ENCODE results near the gene LGR5. TPM values are rescaled to one million over a fixed set of nuclear protein-coding genes. Genes with fewer than 3 reads are reported as not detected.
A peak's percentile ranks its signal among the peaks of the same experiment; 100 is the strongest.

Gene LGR5
- total RNA-seq, 1 donor from 2014 or later: 0.32 TPM

DNA sequence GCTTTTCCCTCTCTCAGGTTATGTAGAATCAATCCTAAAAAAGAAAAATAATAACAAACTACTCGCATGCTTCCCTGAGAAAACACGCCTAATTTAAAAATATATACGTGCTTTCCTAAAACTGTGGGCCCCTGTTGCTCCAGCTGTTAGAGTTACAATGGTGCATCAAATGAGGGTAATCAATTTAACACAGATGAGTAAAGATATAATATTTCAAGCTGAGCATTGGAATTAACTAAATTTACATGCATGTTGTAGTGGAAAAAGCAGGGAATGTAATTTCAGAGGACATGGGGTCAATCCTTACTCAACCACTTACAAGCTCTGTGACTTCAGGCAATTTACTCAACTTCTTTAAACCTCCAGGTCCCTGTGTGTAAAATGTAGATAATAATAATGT is 22.4 kb upstream of the LGR5 start:
- no peak overlapping the region for H3K27ac ChIP-seq (ENCODE audit: low read depth, low read length)
- no peak overlapping the region for H2AFZ ChIP-seq (ENCODE audit: low read depth, low read length)
- H4K20me1 ChIP-seq (ENCODE audit: insufficient read depth, low read length): no peaks in the 10 kb centered on the region
- no peak for TF ChIP-seq EZH2 (IDR thresholded peaks at IDR 0.05; ENCODE audit: insufficient read depth, low read length)
- TF ChIP-seq, protein P1, sequence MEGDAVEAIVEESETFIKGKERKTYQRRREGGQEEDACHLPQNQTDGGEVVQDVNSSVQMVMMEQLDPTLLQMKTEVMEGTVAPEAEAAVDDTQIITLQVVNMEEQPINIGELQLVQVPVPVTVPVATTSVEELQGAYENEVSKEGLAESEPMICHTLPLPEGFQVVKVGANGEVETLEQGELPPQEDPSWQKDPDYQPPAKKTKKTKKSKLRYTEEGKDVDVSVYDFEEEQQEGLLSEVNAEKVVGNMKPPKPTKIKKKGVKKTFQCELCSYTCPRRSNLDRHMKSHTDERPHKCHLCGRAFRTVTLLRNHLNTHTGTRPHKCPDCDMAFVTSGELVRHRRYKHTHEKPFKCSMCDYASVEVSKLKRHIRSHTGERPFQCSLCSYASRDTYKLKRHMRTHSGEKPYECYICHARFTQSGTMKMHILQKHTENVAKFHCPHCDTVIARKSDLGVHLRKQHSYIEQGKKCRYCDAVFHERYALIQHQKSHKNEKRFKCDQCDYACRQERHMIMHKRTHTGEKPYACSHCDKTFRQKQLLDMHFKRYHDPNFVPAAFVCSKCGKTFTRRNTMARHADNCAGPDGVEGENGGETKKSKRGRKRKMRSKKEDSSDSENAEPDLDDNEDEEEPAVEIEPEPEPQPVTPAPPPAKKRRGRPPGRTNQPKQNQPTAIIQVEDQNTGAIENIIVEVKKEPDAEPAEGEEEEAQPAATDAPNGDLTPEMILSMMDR (IDR thresholded peaks at IDR 0.05; ENCODE audit: insufficient read depth, low read depth, low read length): no peak
- FAIRE-seq (no peak), DNase-seq (ENCODE audit: low read depth) (no peak)
- H3K27me3 Mint-ChIP-seq (ENCODE audit: low read depth, unreplicated experiment): peaks cover 2% of the 10 kb centered on the region
- no peaks in the 10 kb centered on the region for H3K36me3 ChIP-seq (ENCODE audit: insufficient read depth, low read length)
- no peak overlapping the region for H3K4me3 Mint-ChIP-seq (ENCODE audit: unreplicated experiment)
- no peaks in the 10 kb centered on the region for H3K27me3 ChIP-seq (ENCODE audit: insufficient read depth, low read length)
- H3K36me3 Mint-ChIP-seq (ENCODE audit: low read depth, unreplicated experiment): no peaks in the 10 kb centered on the region
- no peaks in the 10 kb centered on the region for H3K4me1 Mint-ChIP-seq (ENCODE audit: low read depth, unreplicated experiment)
- no peak overlapping the region for H3K9ac ChIP-seq (ENCODE audit: low read length)
- no peak overlapping the region for H3K27ac Mint-ChIP-seq (ENCODE audit: unreplicated experiment)
- no peaks in the 10 kb centered on the region for H3K79me2 ChIP-seq (ENCODE audit: insufficient read depth, low read length)
- no peak overlapping the region for H3K4me2 ChIP-seq (ENCODE audit: low read length)
- H3K4me3 ChIP-seq (ENCODE audit: insufficient read depth, low read depth, low read length): no peak overlapping the region
- H3K4me1 ChIP-seq (ENCODE audit: insufficient read depth, low read length): no peaks in the 10 kb centered on the region
- H3K9me3 Mint-ChIP-seq (ENCODE audit: unreplicated experiment): peaks cover 13% of the 10 kb centered on the region
- peaks cover 4% of the 10 kb centered on the region for H3K9me3 ChIP-seq (ENCODE audit: insufficient read depth, low read depth, low read length)

DNA sequence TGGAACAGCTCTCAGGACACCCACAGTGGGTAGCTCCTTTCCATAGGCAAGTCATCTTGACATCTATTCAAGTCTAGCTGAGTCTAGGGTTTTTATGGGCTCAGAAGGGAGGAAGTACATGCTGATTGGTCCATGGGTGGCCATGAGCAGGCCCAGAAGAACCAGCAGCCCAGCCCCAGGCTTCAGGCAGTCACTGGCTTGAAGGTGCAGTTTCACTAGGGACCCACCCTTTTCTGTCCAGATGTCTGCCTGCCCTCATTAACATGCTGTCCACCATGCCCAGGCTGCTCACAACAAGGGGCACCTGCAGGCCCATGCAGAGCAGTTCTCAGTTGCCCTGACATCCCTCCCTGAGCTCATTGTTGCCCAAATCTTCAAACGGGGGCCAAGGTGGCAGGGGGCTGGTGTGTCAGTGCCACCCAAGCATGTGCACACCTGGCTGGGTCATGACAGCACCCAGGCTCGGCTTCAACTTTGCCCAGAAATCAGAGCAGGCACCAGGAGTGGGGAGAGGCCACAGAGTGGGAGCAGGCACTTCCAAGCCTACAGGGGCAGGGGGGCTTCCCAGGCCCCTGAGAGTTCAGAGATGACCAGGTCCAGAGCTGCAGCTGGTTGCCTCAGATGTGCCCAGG is 18.7 kb upstream of the LGR5 start:
- Histone ChIP-seq H3K9ac (ENCODE audit: low read length) (no peak overlapping the region), H3K27me3 (ENCODE audit: insufficient read depth, low read length) (no peaks in the 10 kb centered on the region), H3K4me1 (ENCODE audit: insufficient read depth, low read length) (no peaks in the 10 kb centered on the region), H3K36me3 (ENCODE audit: insufficient read depth, low read length) (no peaks in the 10 kb centered on the region), H4K20me1 (ENCODE audit: insufficient read depth, low read length) (no peaks in the 10 kb centered on the region), H3K4me3 (ENCODE audit: insufficient read depth, low read depth, low read length) (no peak overlapping the region), H3K9me3 (ENCODE audit: insufficient read depth, low read depth, low read length) (peaks cover 4% of the 10 kb centered on the region), H3K79me2 (ENCODE audit: insufficient read depth, low read length) (no peaks in the 10 kb centered on the region), H3K4me2 (ENCODE audit: low read length) (no peak overlapping the region), H2AFZ (ENCODE audit: low read depth, low read length) (no peak overlapping the region), H3K27ac (ENCODE audit: low read depth, low read length) (no peak overlapping the region)
- DNase-seq (ENCODE audit: low read depth) (no peak), FAIRE-seq (no peak)
- Mint-ChIP-seq H3K27ac (ENCODE audit: unreplicated experiment) (no peak overlapping the region), H3K9me3 (ENCODE audit: unreplicated experiment) (no peaks in the 10 kb centered on the region), H3K4me1 (ENCODE audit: low read depth, unreplicated experiment) (no peaks in the 10 kb centered on the region), H3K27me3 (ENCODE audit: low read depth, unreplicated experiment) (peaks cover 10% of the 10 kb centered on the region), H3K36me3 (ENCODE audit: low read depth, unreplicated experiment) (no peaks in the 10 kb centered on the region), H3K4me3 (ENCODE audit: unreplicated experiment) (no peak overlapping the region)
- TF ChIP-seq, protein P1 (IDR thresholded peaks at IDR 0.05; ENCODE audit: insufficient read depth, low read depth, low read length): no peak
- TF ChIP-seq EZH2 (IDR thresholded peaks at IDR 0.05; ENCODE audit: insufficient read depth, low read length): no peak

DNA sequence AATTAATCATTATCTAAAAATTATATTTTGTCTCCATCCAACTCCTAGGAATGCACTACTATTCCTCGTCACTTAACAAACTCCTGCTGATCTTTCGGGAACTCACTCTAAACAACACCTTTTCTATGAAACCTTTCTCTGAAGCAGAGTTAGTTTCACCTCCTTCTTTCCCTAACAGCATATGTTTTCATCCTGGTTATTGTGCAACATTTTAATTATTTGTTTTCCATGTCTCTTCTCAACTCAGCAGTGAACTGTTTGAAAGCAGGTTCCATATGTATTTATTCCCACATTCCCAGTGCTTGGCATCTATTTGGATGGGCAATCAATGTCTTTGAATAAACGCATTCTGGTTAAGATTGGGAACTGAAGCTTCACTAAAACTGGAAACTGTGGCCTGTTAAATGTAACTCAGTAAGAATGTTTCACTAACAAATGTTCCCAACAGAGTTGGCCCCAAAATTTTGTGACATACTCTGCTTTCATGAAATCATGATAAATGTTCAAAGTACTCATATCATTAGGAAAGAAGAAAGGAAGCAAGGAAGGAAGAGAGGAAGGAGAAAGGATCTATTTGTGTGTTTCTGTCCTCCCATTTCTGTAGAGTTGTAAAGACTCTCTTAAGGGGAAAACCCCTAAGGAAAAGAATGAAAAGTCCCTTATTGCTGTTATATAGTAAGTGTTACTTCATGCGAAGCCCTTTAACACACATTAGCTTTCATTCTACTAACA is 13.9 kb upstream of the LGR5 start:
- no peak overlapping the region for H3K4me3 ChIP-seq (ENCODE audit: insufficient read depth, low read depth, low read length)
- H3K9me3 ChIP-seq (ENCODE audit: insufficient read depth, low read depth, low read length): peaks cover under 1% of the 10 kb centered on the region
- H3K27ac ChIP-seq (ENCODE audit: low read depth, low read length): peak overlapping the region; percentile 8
- DNase-seq (ENCODE audit: low read depth): no peak
- H3K9ac ChIP-seq (ENCODE audit: low read length): no peak overlapping the region
- peaks cover 3% of the 10 kb centered on the region for H3K27me3 ChIP-seq (ENCODE audit: insufficient read depth, low read length)
- Mint-ChIP-seq H3K36me3 (ENCODE audit: low read depth, unreplicated experiment) (no peaks in the 10 kb centered on the region), H3K4me3 (ENCODE audit: unreplicated experiment) (no peak overlapping the region), H3K27ac (ENCODE audit: unreplicated experiment) (no peak overlapping the region), H3K4me1 (ENCODE audit: low read depth, unreplicated experiment) (no peaks in the 10 kb centered on the region), H3K9me3 (ENCODE audit: unreplicated experiment) (no peaks in the 10 kb centered on the region), H3K27me3 (ENCODE audit: low read depth, unreplicated experiment) (peaks cover 12% of the 10 kb centered on the region)
- no peak for TF ChIP-seq EZH2 (IDR thresholded peaks at IDR 0.05; ENCODE audit: insufficient read depth, low read length)
- TF ChIP-seq, protein P1 (IDR thresholded peaks at IDR 0.05; ENCODE audit: insufficient read depth, low read depth, low read length): no peak
- H2AFZ ChIP-seq (ENCODE audit: low read depth, low read length): no peak overlapping the region
- no peaks in the 10 kb centered on the region for H4K20me1 ChIP-seq (ENCODE audit: insufficient read depth, low read length)
- peak overlapping the region; percentile 32 for H3K4me2 ChIP-seq (ENCODE audit: low read length)
- no peaks in the 10 kb centered on the region for H3K4me1 ChIP-seq (ENCODE audit: insufficient read depth, low read length)
- H3K79me2 ChIP-seq (ENCODE audit: insufficient read depth, low read length): no peaks in the 10 kb centered on the region
- H3K36me3 ChIP-seq (ENCODE audit: insufficient read depth, low read length): no peaks in the 10 kb centered on the region
- no peak for FAIRE-seq
